PC-9 (cell line): ENCODE measurements around the gene TXNDC8. TPM values are rescaled to one million over a fixed set of nuclear protein-coding genes. Genes with fewer than 3 reads are reported as not detected.

Experiments
- BruUV-seq: library from RNA; stranded (reverse); fragments of 400-500 nt; replicated peaks from 2 replicates; lab custom pipeline; 2021; lab: Mats Ljungman, UMichigan
- CTCF ChIA-PET: fragments of 300-600 bp; sonication (Branson Sonifier 250); formaldehyde crosslinking; loops from one replicate; lab custom pipeline; 2022; ENCODE audit warnings: antibody characterized with exemption; lab: Charles Lee
- POLR2A ChIA-PET: fragments of 300-600 bp; sonication (Branson Sonifier 250); formaldehyde crosslinking; loops from one replicate; lab custom pipeline; 2022; ENCODE audit warnings: antibody characterized with exemption; ENCODE audit not compliant: unreplicated experiment; lab: Charles Lee
- DNase-seq, 2 experiments: peaks; one replicate each; pipeline versions ENCODE4 v3.0.0 to v3.0.0-alpha.2; 2015 to 2022; ENCODE audit warnings: mixed read lengths in 1 of 2
- H2AFZ ChIP-seq: fragments of 200-600 bp; sonication (generic); 2 replicates; pipeline ENCODE4 v1.8.1; 2017; ENCODE audit warnings: antibody characterized with exemption
- H3F3A ChIP-seq: fragments of 200-600 bp; sonication (generic); 2 replicates; pipeline ENCODE4 v1.8.1; 2017; ENCODE audit warnings: antibody characterized with exemption, mild to moderate bottlenecking, low read depth; ENCODE audit not compliant: insufficient read depth
- H3K27ac ChIP-seq: fragments of 200-600 bp; sonication (generic); 2 replicates; pipeline ENCODE4 v1.6.1; 2016; ENCODE audit warnings: mixed run types
- H3K27me3 ChIP-seq: fragments of 200-600 bp; sonication (generic); 2 replicates; pipeline ENCODE4 v1.6.1; 2016; ENCODE audit warnings: low read depth, mixed run types; ENCODE audit not compliant: insufficient read depth
- H3K36me3 ChIP-seq: fragments of 200-600 bp; sonication (generic); 2 replicates; pipeline ENCODE4 v1.6.1; 2016; ENCODE audit warnings: low read depth, mixed run types
- H3K4me1 ChIP-seq: fragments of 200-600 bp; sonication (generic); replicated peaks from 2 replicates; pipeline ENCODE4 v1.6.1; 2016; ENCODE audit warnings: mixed run types; ENCODE audit not compliant: insufficient read depth
- H3K4me2 ChIP-seq: fragments of 200-600 bp; sonication (generic); 2 replicates; pipeline ENCODE4 v1.6.1; 2017; ENCODE audit warnings: mixed run types
- H3K4me3 ChIP-seq: fragments of 200-600 bp; sonication (generic); 2 replicates; pipeline ENCODE4 v1.6.1; 2016; ENCODE audit warnings: mixed run types
- H3K79me2 ChIP-seq: fragments of 200-600 bp; sonication (generic); 2 replicates; pipeline ENCODE4 v1.6.1; 2017; ENCODE audit warnings: low read depth, mixed run types
- H3K9me2 ChIP-seq: fragments of 200-600 bp; sonication (generic); 2 replicates; pipeline ENCODE4 v1.8.1; 2017; ENCODE audit warnings: mild to moderate bottlenecking; ENCODE audit not compliant: insufficient read depth
- H3K9me3 ChIP-seq: fragments of 200-600 bp; sonication (generic); 2 replicates; pipeline ENCODE4 v1.8.1; 2016; ENCODE audit warnings: low read depth; ENCODE audit not compliant: insufficient read depth
- H4K20me1 ChIP-seq: fragments of 200-600 bp; sonication (generic); 2 replicates; pipeline ENCODE4 v1.8.1; 2017; ENCODE audit not compliant: insufficient read depth
- CTCF ChIP-seq: fragments of 200-600 bp; sonication (generic); conservative IDR thresholded peaks from 2 replicates; pipeline ENCODE4 v1.6.1; 2017; ENCODE audit warnings: mixed run types, antibody characterized with exemption, mild to moderate bottlenecking, moderate library complexity
- EZH2 ChIP-seq: fragments of 200-600 bp; sonication (generic); IDR thresholded peaks from 2 replicates; pipeline ENCODE4 v1.8.0; 2017; ENCODE audit warnings: antibody characterized with exemption, low read depth
- intact Hi-C: fragments of 100-400 bp; cut with micrococcal nuclease; formaldehyde crosslinking; loops from one replicate; pipeline ENCODE4 v1.10.0; 2022; ENCODE audit not compliant: unreplicated experiment
- total RNA-seq: library from RNA; stranded (reverse); gene quantifications from 2 replicates; pipeline ENCODE4 v1.2.3, GENCODE V29; 2021

TXNDC8 gene
- total RNA-seq, 1 experiment from 2014 or later, result not detected

- no peaks in the 10 kb centered on the region for H3K9me3 ChIP-seq
- H3K36me3 ChIP-seq, result no peaks in the 10 kb centered on the region
- H3K27ac ChIP-seq, result no peak overlapping the region
- intact Hi-C loops, result no loop called here
- H2AFZ ChIP-seq, result no peak overlapping the region
- no peak for DNase-seq
- H3K79me2 ChIP-seq, result no peaks in the 10 kb centered on the region
- H3F3A ChIP-seq, result no peaks in the 10 kb centered on the region
- BruUV-seq, result no TSS peak
- H3K4me1 ChIP-seq, result no peaks in the 10 kb centered on the region
- POLR2A ChIA-PET, result interaction anchor here (0.7 kb wide), 1 partner anchor 552 kb away, joined by 6 read pairs; no protein-coding TSS in a partner anchor
- H3K27me3 ChIP-seq, result no peaks in the 10 kb centered on the region
- H3K9me2 ChIP-seq, result no peaks in the 10 kb centered on the region
- no peak overlapping the region for H3K4me3 ChIP-seq
- TF ChIP-seq CTCF (no peak), EZH2 (no peak)
- H4K20me1 ChIP-seq, result no peaks in the 10 kb centered on the region
- CTCF ChIA-PET, result no interaction called here
- H3K4me2 ChIP-seq, result no peak overlapping the region
Observed at GRCh38 chr9:110320651-110321445, 16.8 kb downstream of the TXNDC8 start.

GRCh38 chr9:110319781-110320492 is 17.7 kb downstream of the TXNDC8 start:
- no peaks in the 10 kb centered on the region for H4K20me1 ChIP-seq
- no peaks in the 10 kb centered on the region for H3F3A ChIP-seq
- no peak overlapping the region for H3K4me3 ChIP-seq
- TF ChIP-seq EZH2 (no peak), CTCF (no peak)
- POLR2A ChIA-PET, result interaction anchor here (0.7 kb wide), 1 partner anchor 551 kb away, joined by 6 read pairs; no protein-coding TSS in a partner anchor
- BruUV-seq, result no TSS peak
- intact Hi-C loops, result no loop called here
- no peaks in the 10 kb centered on the region for H3K79me2 ChIP-seq
- H3K9me3 ChIP-seq, result no peaks in the 10 kb centered on the region
- CTCF ChIA-PET, result no interaction called here
- no peak overlapping the region for H3K4me2 ChIP-seq
- no peaks in the 10 kb centered on the region for H3K27me3 ChIP-seq
- H3K4me1 ChIP-seq, result no peaks in the 10 kb centered on the region
- H3K9me2 ChIP-seq, result no peaks in the 10 kb centered on the region
- DNase-seq, result no peak
- no peak overlapping the region for H3K27ac ChIP-seq
- no peak overlapping the region for H2AFZ ChIP-seq
- H3K36me3 ChIP-seq, result no peaks in the 10 kb centered on the region

GRCh38 chr9:110317911-110318310 is 19.8 kb downstream of the TXNDC8 start:
- Histone ChIP-seq H3K36me3 (no peaks in the 10 kb centered on the region), H3K27me3 (no peaks in the 10 kb centered on the region), H2AFZ (no peak overlapping the region), H3K4me1 (no peaks in the 10 kb centered on the region), H3K4me3 (no peak overlapping the region), H3K9me2 (no peaks in the 10 kb centered on the region), H3K79me2 (no peaks in the 10 kb centered on the region), H3F3A (no peaks in the 10 kb centered on the region), H3K4me2 (no peak overlapping the region), H3K27ac (no peak overlapping the region), H4K20me1 (no peaks in the 10 kb centered on the region), H3K9me3 (no peaks in the 10 kb centered on the region)
- ChIA-PET CTCF (no interaction called here), POLR2A (no interaction called here)
- BruUV-seq, result no TSS peak
- intact Hi-C loops, result no loop called here
- DNase-seq, result no peak
- TF ChIP-seq EZH2, result no peak
- no peak for TF ChIP-seq CTCF
